Heart left ventricle (tissue), 13 donors: ENCODE data around the gene EFHD1.

Experiments used
- POLR2A ChIP-seq, 2 donors: fragments of 450-650 bp; IDR thresholded peaks; one replicate each; pipeline ENCODE4 v1.6.1; 2017; ENCODE audit warnings: antibody characterized with exemption in 2 of 2, mild to moderate bottlenecking in 2 of 2, moderate library complexity in 2 of 2
- TF ChIP-seq, protein P1 (sequence below), 12 donors: fragments of 200-600 bp; sonication (generic) in 4 of 12; IDR thresholded peaks; one replicate each; pipeline versions ENCODE4 v1.5.0 to v1.8.0; 2018 to 2022; ENCODE audit warnings: antibody characterized with exemption in 12 of 12, mild to moderate bottlenecking in 5 of 12
- donor health status: ischemic (EF 13 %, LVEDD 7.1; RV severe dilation, severe dysfunction).
- donor health status: DM: no; HTN: yes; CAD: no.
- donor health status: DM: no; HTN: no; CAD: no.
- donor health status: ischemic (EF 25% LVEDD 6.9; RV normal size, moderate dysfunction).
- donor health status: ischemic (EF 25% LVEDD 5.7; RV mildly dilated, moderate dysfunction).
- donor health status: ischemic (EF 35%, LVEDD 5.7; RV mildly dilated, moderate dysfunction).
- donor health status: nonischemic (EF 11% LVEDD 7.7; RV severe dilation, severe dysfunction).
- donor health status: DM: yes; HTN: yes; CAD: no.
- donor health status: PGD.
- donor health status: ischemic (EF 29% LVEDD 5.4; RV normal size, mild dysfunction).
- donor health status: nonischemic (EF 23%, LVEDD 6.1; RV moderate dilation, normal function).

DNA sequence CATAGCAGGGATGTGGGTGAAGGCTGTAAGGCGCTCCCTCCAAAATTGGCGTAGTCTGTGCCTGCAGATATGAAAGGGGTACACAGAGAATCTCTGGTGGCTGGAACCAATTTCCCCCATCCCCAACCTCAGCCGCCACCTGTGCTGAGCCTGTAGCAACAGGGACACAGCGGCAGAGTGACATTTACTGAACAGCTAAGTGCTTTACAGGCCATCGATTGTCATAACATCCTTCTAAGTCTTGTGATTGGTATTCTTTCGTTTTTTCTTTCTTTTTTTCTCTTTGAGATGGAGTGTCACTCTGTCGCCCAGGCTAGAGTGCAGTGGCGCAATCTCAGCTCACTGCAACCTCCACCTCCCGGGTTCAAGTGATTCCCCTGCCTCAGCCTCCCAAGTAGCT is 12.2 kb upstream of the EFHD1 start:
- TF ChIP-seq POLR2A (IDR thresholded peaks at IDR 0.05): no peak
- TF ChIP-seq, protein P1, sequence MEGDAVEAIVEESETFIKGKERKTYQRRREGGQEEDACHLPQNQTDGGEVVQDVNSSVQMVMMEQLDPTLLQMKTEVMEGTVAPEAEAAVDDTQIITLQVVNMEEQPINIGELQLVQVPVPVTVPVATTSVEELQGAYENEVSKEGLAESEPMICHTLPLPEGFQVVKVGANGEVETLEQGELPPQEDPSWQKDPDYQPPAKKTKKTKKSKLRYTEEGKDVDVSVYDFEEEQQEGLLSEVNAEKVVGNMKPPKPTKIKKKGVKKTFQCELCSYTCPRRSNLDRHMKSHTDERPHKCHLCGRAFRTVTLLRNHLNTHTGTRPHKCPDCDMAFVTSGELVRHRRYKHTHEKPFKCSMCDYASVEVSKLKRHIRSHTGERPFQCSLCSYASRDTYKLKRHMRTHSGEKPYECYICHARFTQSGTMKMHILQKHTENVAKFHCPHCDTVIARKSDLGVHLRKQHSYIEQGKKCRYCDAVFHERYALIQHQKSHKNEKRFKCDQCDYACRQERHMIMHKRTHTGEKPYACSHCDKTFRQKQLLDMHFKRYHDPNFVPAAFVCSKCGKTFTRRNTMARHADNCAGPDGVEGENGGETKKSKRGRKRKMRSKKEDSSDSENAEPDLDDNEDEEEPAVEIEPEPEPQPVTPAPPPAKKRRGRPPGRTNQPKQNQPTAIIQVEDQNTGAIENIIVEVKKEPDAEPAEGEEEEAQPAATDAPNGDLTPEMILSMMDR (IDR thresholded peaks at IDR 0.05): no peak
